ENCODE data around the gene DCC.

Gene DCC

DNA sequence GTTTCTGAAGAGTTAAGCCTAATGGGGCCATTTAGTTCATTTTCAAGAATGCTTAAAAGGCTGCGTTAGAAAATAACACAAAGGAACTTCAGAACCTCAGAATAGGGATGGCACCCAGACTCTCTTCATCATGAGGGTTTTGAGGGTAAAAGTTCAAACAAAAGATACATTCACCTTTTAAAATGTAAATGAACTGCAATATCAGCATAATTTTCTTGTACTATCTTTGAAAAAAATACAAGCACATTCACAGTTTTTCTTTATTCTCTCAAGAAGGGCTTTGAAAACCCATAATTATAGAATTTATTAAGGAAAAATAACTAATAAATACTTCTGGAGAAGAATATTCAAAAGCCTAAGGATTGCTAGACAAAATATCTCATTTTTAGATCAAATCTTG is 791.0 kb downstream of the DCC start:
- H2AFZ ChIP-seq, result no peak overlapping the region
- H3K27me3 ChIP-seq (ENCODE audit: control insufficient read depth, insufficient read depth, low read length), result no peaks in the 10 kb centered on the region
- no peaks in the 10 kb centered on the region for H3K79me2 ChIP-seq
- no peak overlapping the region for H3K27ac ChIP-seq
- H3K4me3 ChIP-seq (ENCODE audit: low read depth, low read length), result no peak overlapping the region
- no peaks in the 10 kb centered on the region for H3K9me3 ChIP-seq (ENCODE audit: control insufficient read depth, low read length)
- no peak overlapping the region for H3K4me2 ChIP-seq (ENCODE audit: low read length)
- H3K36me3 ChIP-seq (ENCODE audit: control insufficient read depth, insufficient read depth, low read length), result no peaks in the 10 kb centered on the region
- H3K9ac ChIP-seq, result no peak overlapping the region
- H3K4me1 ChIP-seq, result no peaks in the 10 kb centered on the region
- TF ChIP-seq, protein P1, sequence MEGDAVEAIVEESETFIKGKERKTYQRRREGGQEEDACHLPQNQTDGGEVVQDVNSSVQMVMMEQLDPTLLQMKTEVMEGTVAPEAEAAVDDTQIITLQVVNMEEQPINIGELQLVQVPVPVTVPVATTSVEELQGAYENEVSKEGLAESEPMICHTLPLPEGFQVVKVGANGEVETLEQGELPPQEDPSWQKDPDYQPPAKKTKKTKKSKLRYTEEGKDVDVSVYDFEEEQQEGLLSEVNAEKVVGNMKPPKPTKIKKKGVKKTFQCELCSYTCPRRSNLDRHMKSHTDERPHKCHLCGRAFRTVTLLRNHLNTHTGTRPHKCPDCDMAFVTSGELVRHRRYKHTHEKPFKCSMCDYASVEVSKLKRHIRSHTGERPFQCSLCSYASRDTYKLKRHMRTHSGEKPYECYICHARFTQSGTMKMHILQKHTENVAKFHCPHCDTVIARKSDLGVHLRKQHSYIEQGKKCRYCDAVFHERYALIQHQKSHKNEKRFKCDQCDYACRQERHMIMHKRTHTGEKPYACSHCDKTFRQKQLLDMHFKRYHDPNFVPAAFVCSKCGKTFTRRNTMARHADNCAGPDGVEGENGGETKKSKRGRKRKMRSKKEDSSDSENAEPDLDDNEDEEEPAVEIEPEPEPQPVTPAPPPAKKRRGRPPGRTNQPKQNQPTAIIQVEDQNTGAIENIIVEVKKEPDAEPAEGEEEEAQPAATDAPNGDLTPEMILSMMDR (IDR thresholded peaks at IDR 0.05), result no peak

GRCh38 chr18:53134711-53135110 is 794.7 kb downstream of the DCC start:
- Histone ChIP-seq H3K9me3 (ENCODE audit: control insufficient read depth, low read length) (no peaks in the 10 kb centered on the region), H3K9ac (no peak overlapping the region), H3K36me3 (ENCODE audit: control insufficient read depth, insufficient read depth, low read length) (no peaks in the 10 kb centered on the region), H3K79me2 (no peaks in the 10 kb centered on the region), H2AFZ (no peak overlapping the region), H3K27me3 (ENCODE audit: control insufficient read depth, insufficient read depth, low read length) (no peaks in the 10 kb centered on the region), H3K4me2 (ENCODE audit: low read length) (no peak overlapping the region), H3K27ac (no peak overlapping the region), H3K4me3 (ENCODE audit: low read depth, low read length) (no peak overlapping the region), H3K4me1 (no peaks in the 10 kb centered on the region)
- TF ChIP-seq, protein P1 (IDR thresholded peaks at IDR 0.05), result no peak

GRCh38 chr18:53135654-53136053 is 795.7 kb downstream of the DCC start:
- Histone ChIP-seq H3K27me3 (ENCODE audit: control insufficient read depth, insufficient read depth, low read length) (no peaks in the 10 kb centered on the region), H3K27ac (no peak overlapping the region), H2AFZ (no peak overlapping the region), H3K4me3 (ENCODE audit: low read depth, low read length) (no peak overlapping the region), H3K9me3 (ENCODE audit: control insufficient read depth, low read length) (no peaks in the 10 kb centered on the region), H3K4me1 (no peaks in the 10 kb centered on the region), H3K9ac (no peak overlapping the region), H3K36me3 (ENCODE audit: control insufficient read depth, insufficient read depth, low read length) (no peaks in the 10 kb centered on the region), H3K4me2 (ENCODE audit: low read length) (no peak overlapping the region), H3K79me2 (no peaks in the 10 kb centered on the region)
- TF ChIP-seq, protein P1 (IDR thresholded peaks at IDR 0.05), result no peak

GRCh38 chr18:53139746-53140500 is 799.9 kb downstream of the DCC start:
- Histone ChIP-seq H3K9ac (no peak overlapping the region), H2AFZ (no peak overlapping the region), H3K4me1 (no peaks in the 10 kb centered on the region), H3K36me3 (ENCODE audit: control insufficient read depth, insufficient read depth, low read length) (no peaks in the 10 kb centered on the region), H3K79me2 (no peaks in the 10 kb centered on the region), H3K4me2 (ENCODE audit: low read length) (no peak overlapping the region), H3K4me3 (ENCODE audit: low read depth, low read length) (no peak overlapping the region), H3K9me3 (ENCODE audit: control insufficient read depth, low read length) (no peaks in the 10 kb centered on the region), H3K27ac (no peak overlapping the region), H3K27me3 (ENCODE audit: control insufficient read depth, insufficient read depth, low read length) (no peaks in the 10 kb centered on the region)
- TF ChIP-seq, protein P1 (IDR thresholded peaks at IDR 0.05), result no peak

GRCh38 chr18:53142005-53142404 is 802.0 kb downstream of the DCC start:
- H3K4me2 ChIP-seq (ENCODE audit: low read length), result no peak overlapping the region
- no peak overlapping the region for H3K9ac ChIP-seq
- no peaks in the 10 kb centered on the region for H3K4me1 ChIP-seq
- TF ChIP-seq, protein P1 (IDR thresholded peaks at IDR 0.05), result no peak
- no peaks in the 10 kb centered on the region for H3K27me3 ChIP-seq (ENCODE audit: control insufficient read depth, insufficient read depth, low read length)
- no peak overlapping the region for H3K4me3 ChIP-seq (ENCODE audit: low read depth, low read length)
- no peak overlapping the region for H2AFZ ChIP-seq
- H3K9me3 ChIP-seq (ENCODE audit: control insufficient read depth, low read length), result no peaks in the 10 kb centered on the region
- H3K36me3 ChIP-seq (ENCODE audit: control insufficient read depth, insufficient read depth, low read length), result no peaks in the 10 kb centered on the region
- no peak overlapping the region for H3K27ac ChIP-seq
- H3K79me2 ChIP-seq, result no peaks in the 10 kb centered on the region
